HEK293T (cell line): ENCODE measurements around the gene RPP14.

ENCODE experiments used
- ARNT ChIP-seq: fragments of 450-650 bp; IDR thresholded peaks from 2 replicates; pipeline ENCODE4 v1.6.1; 2017; ENCODE audit warnings: mild to moderate bottlenecking
- BHLHE40 ChIP-seq: fragments of 450-650 bp; IDR thresholded peaks from 2 replicates; pipeline ENCODE4 v1.6.1; 2016; ENCODE audit warnings: mild to moderate bottlenecking, moderate library complexity, borderline replicate concordance
- ELF4 ChIP-seq: fragments of 450-650 bp; IDR thresholded peaks from 2 replicates; pipeline ENCODE4 v1.6.1; 2017; ENCODE audit warnings: antibody characterized with exemption
- FOXA1 ChIP-seq: fragments of 450-650 bp; IDR thresholded peaks from 2 replicates; pipeline ENCODE4 v1.6.1; 2016; ENCODE audit warnings: mild to moderate bottlenecking
- FOXK2 ChIP-seq: fragments of 450-650 bp; IDR thresholded peaks from 2 replicates; pipeline ENCODE4 v1.6.1; 2016; ENCODE audit warnings: mild to moderate bottlenecking
- LEF1 ChIP-seq: fragments of 450-650 bp; IDR thresholded peaks from 2 replicates; pipeline ENCODE4 v1.6.1; 2017; ENCODE audit warnings: mild to moderate bottlenecking, borderline replicate concordance
- SP1 ChIP-seq: fragments of 450-650 bp; IDR thresholded peaks from 2 replicates; pipeline ENCODE4 v1.6.1; 2017
- SUZ12 ChIP-seq: fragments of 450-650 bp; IDR thresholded peaks from 2 replicates; pipeline ENCODE4 v1.6.1; 2016; ENCODE audit warnings: mild to moderate bottlenecking
- TARDBP ChIP-seq: fragments of 450-650 bp; IDR thresholded peaks from 2 replicates; pipeline ENCODE4 v1.6.1; 2016

- no peak for TF ChIP-seq ARNT
- TF ChIP-seq ELF4, result no peak
- TF ChIP-seq FOXA1, result no peak
- no peak for TF ChIP-seq LEF1
- no peak for TF ChIP-seq SUZ12
- TF ChIP-seq FOXK2, result no peak
- TF ChIP-seq TARDBP, result no peak
- TF ChIP-seq BHLHE40, result no peak
- TF ChIP-seq SP1, result no peak
Observed at GRCh38 chr3:58293516-58293915, 12.5 kb upstream of the RPP14 start.
